B cell (primary cell): Measurements from ENCODE around the gene DUSP23. TPM values are rescaled to one million over a fixed set of nuclear protein-coding genes. Genes with fewer than 3 reads are reported as not detected.

Source experiments
- ATAC-seq: fragments of 200-7000 bp; cut with Tn5 transposase; one replicate; pipeline ENCODE4 v1.10.0; 2021; ENCODE audit warnings: low read depth, mild to moderate bottlenecking, moderate number of reproducible peaks, moderate library complexity
- CTCF ChIA-PET: fragments of 350-600 bp; sonication (Branson Sonifier 250); formaldehyde crosslinking; loops from one replicate; lab custom pipeline; 2021; ENCODE audit warnings: antibody characterized with exemption, inconsistent platforms; lab: Charles Lee
- POLR2A ChIA-PET: fragments of 350-600 bp; sonication (Branson Sonifier 250); formaldehyde crosslinking; loops from one replicate; lab custom pipeline; 2021; ENCODE audit warnings: antibody characterized with exemption; lab: Charles Lee
- DNase-seq: peaks from one replicate; pipeline ENCODE4 v3.0.0; 2013
- H2AFZ ChIP-seq: 2 replicates; pipeline ENCODE4 v1.6.1; 2012; ENCODE audit warnings: mild to moderate bottlenecking, low read depth, low read length; ENCODE audit not compliant: insufficient read depth, poor library complexity, severe bottlenecking
- H3K27ac ChIP-seq, 2 donors: 1 replicate in 1 of 2; 2 replicates in 1 of 2; pipeline ENCODE4 v1.5.1; 2012 to 2013; ENCODE audit warnings: low read length in 2 of 2, mild to moderate bottlenecking in 2 of 2, moderate library complexity in 1 of 2
- H3K27me3 ChIP-seq, 4 experiments: fragments of 200-600 bp in 1 of 4; sonication (generic) in 1 of 4; replicated peaks in 1 of 4; 1 replicate in 2 of 4; 2 replicates in 2 of 4; pipeline versions ENCODE4 v1.6.1 to v1.7.0; 2013 to 2016; ENCODE audit warnings: low read length in 3 of 4, mild to moderate bottlenecking in 2 of 4, mixed read lengths in 1 of 4, moderate library complexity in 1 of 4; ENCODE audit not compliant: insufficient read depth in 4 of 4, control insufficient read depth in 3 of 4; ENCODE audit errors: control extremely low read depth in 1 of 4
- H3K36me3 ChIP-seq, 2 experiments: replicated peaks in 1 of 2; 1 replicate in 1 of 2; 2 replicates in 1 of 2; pipeline versions ENCODE4 v1.6.1 to v1.7.1; 2013; ENCODE audit warnings: low read length in 1 of 2; ENCODE audit not compliant: insufficient read depth in 2 of 2, control insufficient read depth in 1 of 2; ENCODE audit errors: control extremely low read depth in 1 of 2, extremely low read depth in 1 of 2
- H3K4me1 ChIP-seq, 2 donors: fragments of 200-600 bp in 1 of 2; sonication (generic) in 1 of 2; 1 replicate in 1 of 2; 2 replicates in 1 of 2; pipeline versions ENCODE4 v1.5.1 to v1.6.1; 2013 to 2017; ENCODE audit warnings: low read length in 2 of 2; ENCODE audit not compliant: control insufficient read depth in 2 of 2, insufficient read depth in 2 of 2
- H3K4me2 ChIP-seq: replicated peaks from 2 replicates; pipeline ENCODE3; 2012; ENCODE audit warnings: mild to moderate bottlenecking, low read depth, low read length; ENCODE audit not compliant: poor library complexity, severe bottlenecking
- H3K4me3 ChIP-seq, 5 experiments: fragments of 200-600 bp in 1 of 5; sonication (generic) in 1 of 5; 1 replicate in 3 of 5; 2 replicates in 2 of 5; pipeline versions ENCODE4 v1.5.1 to v1.7.0; 2011 to 2016; ENCODE audit warnings: low read length in 4 of 5, mild to moderate bottlenecking in 4 of 5, low read depth in 2 of 5, control low read depth in 1 of 5, moderate library complexity in 1 of 5; ENCODE audit not compliant: insufficient read depth in 1 of 5; ENCODE audit errors: control extremely low read depth in 1 of 5, extremely low read depth in 1 of 5
- H3K79me2 ChIP-seq: fragments of 200-600 bp; sonication (generic); one replicate; pipeline ENCODE4 v1.6.0; 2016; ENCODE audit warnings: low read length; ENCODE audit not compliant: control insufficient read depth, insufficient read depth
- H3K9ac ChIP-seq: fragments of 200-600 bp; sonication (generic); 2 replicates; pipeline ENCODE4 v1.6.1; 2017; ENCODE audit warnings: mild to moderate bottlenecking, low read length, moderate library complexity
- H3K9me3 ChIP-seq, 3 donors: one replicate each; pipeline versions ENCODE4 v1.6.1 to v1.7.1; 2013; ENCODE audit warnings: low read length in 2 of 3; ENCODE audit not compliant: control insufficient read depth in 2 of 3, insufficient read depth in 1 of 3; ENCODE audit errors: control extremely low read depth in 1 of 3
- H4K20me1 ChIP-seq: 2 replicates; pipeline ENCODE4 v1.6.0; 2012; ENCODE audit warnings: mild to moderate bottlenecking, low read length; ENCODE audit not compliant: insufficient read depth, control insufficient read depth, poor library complexity, severe bottlenecking
- H3K27ac Mint-ChIP-seq: one replicate; pipeline ENCODE4 v1.8.0; 2021; ENCODE audit warnings: mixed read lengths
- H3K27me3 Mint-ChIP-seq: one replicate; pipeline ENCODE4 v1.8.0; 2021; ENCODE audit warnings: mixed read lengths
- H3K4me1 Mint-ChIP-seq: one replicate; pipeline ENCODE4 v1.8.0; 2021; ENCODE audit warnings: mixed read lengths
- H3K4me3 Mint-ChIP-seq: one replicate; pipeline ENCODE4 v1.8.0; 2021; ENCODE audit warnings: mixed read lengths
- H3K9me3 Mint-ChIP-seq: one replicate; pipeline ENCODE4 v1.8.0; 2022; ENCODE audit warnings: mixed read lengths; ENCODE audit not compliant: insufficient read depth
- EZH2 ChIP-seq: IDR thresholded peaks from 2 replicates; pipeline ENCODE4 v1.6.1; 2012; ENCODE audit warnings: borderline replicate concordance, low read depth, mild to moderate bottlenecking, moderate library complexity, low read length; ENCODE audit not compliant: insufficient read depth, poor library complexity, severe bottlenecking
- WGBS: methylation state at CpG from one replicate; pipeline ENCODE4 v1.1.5; 2013; ENCODE audit warnings: missing lambda C conversion rate; ENCODE audit not compliant: insufficient coverage; 5-methylcytosine and 5-hydroxymethylcytosine counted together
- intact Hi-C: fragments of 100-400 bp; cut with micrococcal nuclease; formaldehyde crosslinking; loops from one replicate; pipeline ENCODE4 v1.10.0; 2022
- polyA plus RNA-seq: library from polyadenylated mRNA; depleted of rRNA; stranded (reverse); fragments of >200 nt; gene quantifications from 2 replicates; pipeline ENCODE4 v1.2.3, GENCODE V29; 2012
- total RNA-seq, 2 donors: library from RNA; stranded (reverse); fragments of 120-200 nt in 1 of 2; gene quantifications; 1 replicate in 1 of 2; 2 replicates in 1 of 2; pipeline versions ENCODE4 v1.2.3 to v1.2.4, GENCODE V29; 2013 to 2022
- TF ChIP-seq, protein P1 (sequence below): fragments of 200-600 bp; IDR thresholded peaks from one replicate; pipeline ENCODE4 v1.8.0; 2022; ENCODE audit warnings: antibody characterized with exemption, mild to moderate bottlenecking

DUSP23 gene
- total and polyA plus RNA-seq, 2 donors (not counting 1 experiment from before 2014, with no cell fraction given), result 9.6 to 15.8 TPM

DNA sequence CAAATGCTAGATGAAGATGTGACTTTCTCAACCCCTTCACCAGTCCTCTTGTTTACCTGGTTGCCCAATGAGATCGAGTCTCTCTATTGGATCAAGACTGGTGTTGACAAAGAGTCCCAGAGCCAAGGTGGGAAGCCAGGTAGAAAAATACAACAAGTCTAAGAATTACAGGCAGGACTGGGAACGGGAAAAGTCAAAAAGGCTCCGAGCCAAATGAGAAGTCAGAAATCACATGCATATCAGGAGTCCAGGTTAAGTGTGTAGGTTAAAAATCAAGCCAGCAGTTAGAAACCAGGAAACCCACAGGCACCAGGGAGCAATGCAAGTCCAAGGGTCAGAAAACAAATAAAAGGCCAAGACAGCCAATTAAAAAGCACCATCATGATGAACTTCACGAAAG, 27.4 kb upstream of the DUSP23 start:
- Histone ChIP-seq H3K9me3 (no peaks in the 10 kb centered on the region), H3K4me3 (no peak overlapping the region), H3K9ac (no peak overlapping the region), H3K4me2 (no peak overlapping the region), H3K27ac (no peak overlapping the region), H3K36me3 (no peaks in the 10 kb centered on the region), H3K4me1 (no peaks in the 10 kb centered on the region), H4K20me1 (no peaks in the 10 kb centered on the region), H2AFZ (no peak overlapping the region), H3K79me2 (no peaks in the 10 kb centered on the region), H3K27me3 (peaks cover 0 to 3% (median 1%) of the 10 kb centered on the region in 4 experiments)
- peaks cover 13% of the 10 kb centered on the region for H3K27me3 Mint-ChIP-seq
- POLR2A ChIA-PET, result no interaction called here
- ATAC-seq (no peak), DNase-seq (no peak)
- no peak overlapping the region for H3K27ac Mint-ChIP-seq
- intact Hi-C loops, result no loop called here
- CTCF ChIA-PET, result no interaction called here
- no peaks in the 10 kb centered on the region for H3K4me1 Mint-ChIP-seq
- no peak overlapping the region for H3K4me3 Mint-ChIP-seq
- 89% methylated on average over 3 of the region's 4 CpGs for WGBS
- TF ChIP-seq EZH2, result no peak
- TF ChIP-seq, protein P1, sequence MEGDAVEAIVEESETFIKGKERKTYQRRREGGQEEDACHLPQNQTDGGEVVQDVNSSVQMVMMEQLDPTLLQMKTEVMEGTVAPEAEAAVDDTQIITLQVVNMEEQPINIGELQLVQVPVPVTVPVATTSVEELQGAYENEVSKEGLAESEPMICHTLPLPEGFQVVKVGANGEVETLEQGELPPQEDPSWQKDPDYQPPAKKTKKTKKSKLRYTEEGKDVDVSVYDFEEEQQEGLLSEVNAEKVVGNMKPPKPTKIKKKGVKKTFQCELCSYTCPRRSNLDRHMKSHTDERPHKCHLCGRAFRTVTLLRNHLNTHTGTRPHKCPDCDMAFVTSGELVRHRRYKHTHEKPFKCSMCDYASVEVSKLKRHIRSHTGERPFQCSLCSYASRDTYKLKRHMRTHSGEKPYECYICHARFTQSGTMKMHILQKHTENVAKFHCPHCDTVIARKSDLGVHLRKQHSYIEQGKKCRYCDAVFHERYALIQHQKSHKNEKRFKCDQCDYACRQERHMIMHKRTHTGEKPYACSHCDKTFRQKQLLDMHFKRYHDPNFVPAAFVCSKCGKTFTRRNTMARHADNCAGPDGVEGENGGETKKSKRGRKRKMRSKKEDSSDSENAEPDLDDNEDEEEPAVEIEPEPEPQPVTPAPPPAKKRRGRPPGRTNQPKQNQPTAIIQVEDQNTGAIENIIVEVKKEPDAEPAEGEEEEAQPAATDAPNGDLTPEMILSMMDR, result no peak
- H3K9me3 Mint-ChIP-seq, result no peaks in the 10 kb centered on the region

DNA sequence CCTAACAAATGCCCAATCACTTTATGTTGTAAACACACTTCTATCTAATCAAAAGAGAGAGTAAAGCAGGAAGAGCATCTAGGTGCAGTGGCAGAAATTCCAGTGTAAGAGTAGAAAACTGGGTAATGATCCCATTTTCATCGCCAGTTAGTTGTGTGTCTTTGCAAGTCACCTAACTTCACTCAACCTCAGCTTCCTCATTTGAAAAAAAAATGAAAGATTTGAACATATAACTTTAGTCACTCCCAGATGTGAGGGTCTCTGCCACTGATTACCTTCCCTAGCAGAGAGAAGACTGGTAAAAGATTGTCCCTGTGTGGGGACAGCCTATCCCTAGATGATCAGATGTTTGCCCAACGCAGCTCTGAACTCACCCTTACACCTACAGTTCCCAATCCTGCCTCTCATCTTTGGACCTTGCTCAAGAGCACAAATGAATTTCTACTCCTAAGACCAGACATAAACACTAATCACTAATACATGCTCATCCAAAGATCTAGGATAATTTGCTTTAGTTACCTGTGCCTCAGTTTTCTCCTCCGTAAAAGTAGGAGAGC, 25.2 kb upstream of the DUSP23 start:
- Histone ChIP-seq H3K27me3 (peaks cover 0 to 3% (median 1%) of the 10 kb centered on the region in 4 experiments), H3K9me3 (no peaks in the 10 kb centered on the region), H3K36me3 (no peaks in the 10 kb centered on the region), H3K4me3 (no peak overlapping the region), H3K27ac (no peak overlapping the region), H3K4me1 (no peaks in the 10 kb centered on the region), H4K20me1 (no peaks in the 10 kb centered on the region), H3K79me2 (no peaks in the 10 kb centered on the region), H3K4me2 (no peak overlapping the region), H3K9ac (no peak overlapping the region), H2AFZ (no peak overlapping the region)
- no peaks in the 10 kb centered on the region for H3K9me3 Mint-ChIP-seq
- H3K27me3 Mint-ChIP-seq, result peaks cover 13% of the 10 kb centered on the region
- 100% methylated on average over 1 of the region's 3 CpGs for WGBS
- CTCF ChIA-PET, result no interaction called here
- H3K4me3 Mint-ChIP-seq, result no peak overlapping the region
- no peaks in the 10 kb centered on the region for H3K4me1 Mint-ChIP-seq
- DNase-seq, result no peak
- no peak for ATAC-seq
- POLR2A ChIA-PET, result no interaction called here
- no peak for TF ChIP-seq EZH2
- TF ChIP-seq, protein P1, result no peak
- intact Hi-C loops, result no loop called here
- H3K27ac Mint-ChIP-seq, result no peak overlapping the region
